Activated CD8-positive, alpha-beta T cell treated with anti-CD3 and anti-CD28 coated beads, Interleukin-2, amount 10 ng/mL, durations not matched to agents 7 days and 5 days (primary cell): ENCODE data around the gene FLG2. TPM values are rescaled to one million over a fixed set of nuclear protein-coding genes. Genes with fewer than 3 reads are reported as not detected.
A peak's percentile ranks its signal among the peaks of the same experiment; 100 is the strongest.
"Not testable (repeated sequence)": the region's sequence is repeated elsewhere in the genome, so short reads cannot be mapped to it uniquely, and the experiment has no call there.

ENCODE experiments used
- ATAC-seq: fragments of 150-1000 bp; cut with Tn5 transposase; one replicate; pipeline ENCODE4 v1.10.0; 2021; ENCODE audit warnings: moderate library complexity
- CTCF ChIA-PET: fragments of 350-600 bp; sonication (Branson Sonifier 250); formaldehyde crosslinking; loops from one replicate; lab custom pipeline; 2021; ENCODE audit warnings: antibody characterized with exemption; lab: Charles Lee
- POLR2A ChIA-PET: fragments of 350-600 bp; sonication (Branson Sonifier 250); formaldehyde crosslinking; loops from one replicate; lab custom pipeline; 2021; ENCODE audit warnings: antibody characterized with exemption; lab: Charles Lee
- DNase-seq: peaks from one replicate; pipeline ENCODE4 v3.0.0-alpha.2; 2020
- H3K27ac Mint-ChIP-seq: one replicate; pipeline ENCODE4 v1.8.0; 2021; ENCODE audit warnings: mild to moderate bottlenecking, mixed read lengths
- H3K27me3 Mint-ChIP-seq: one replicate; pipeline ENCODE4 v1.8.0; 2021; ENCODE audit warnings: low read depth, mixed read lengths
- H3K36me3 Mint-ChIP-seq: one replicate; pipeline ENCODE4 v1.8.0; 2021; ENCODE audit warnings: low read depth, mixed read lengths
- H3K4me1 Mint-ChIP-seq: one replicate; pipeline ENCODE4 v1.8.0; 2021; ENCODE audit warnings: low read depth, mixed read lengths
- H3K4me3 Mint-ChIP-seq: one replicate; pipeline ENCODE4 v1.8.0; 2021; ENCODE audit warnings: mild to moderate bottlenecking, mixed read lengths
- H3K9me3 Mint-ChIP-seq: one replicate; pipeline ENCODE4 v1.8.0; 2022; ENCODE audit warnings: mixed read lengths; ENCODE audit not compliant: insufficient read depth
- total RNA-seq, 2 experiments: library from RNA; stranded (reverse); gene quantifications; one replicate each; pipeline ENCODE4 v1.2.3, GENCODE V29; 2021

FLG2 gene
- total RNA-seq, 2 experiments from 2014 or later: not detected

GRCh38 chr1:152356736-152357135 lies 3.1 kb downstream of the FLG2 start:
- DNase-seq (no peak), ATAC-seq (no peak)
- Mint-ChIP-seq H3K27ac (no peak overlapping the region), H3K9me3 (no peaks in the 10 kb centered on the region), H3K36me3 (no peaks in the 10 kb centered on the region), H3K4me3 (no peak overlapping the region), H3K4me1 (no peaks in the 10 kb centered on the region), H3K27me3 (no peaks in the 10 kb centered on the region)
- ChIA-PET CTCF (interaction anchor here (1.4 to 1.6 kb wide), 2 partner anchors 8 to 84 kb away, joined by 3 to 5 read pairs; no protein-coding TSS in a partner anchor), POLR2A (no interaction called here)

- no peak for ATAC-seq
- CTCF ChIA-PET: no interaction called here
- no peak overlapping the region for H3K27ac Mint-ChIP-seq
These were observed 10.2 kb downstream of the FLG2 start for GRCh38 chr1:152349611-152350010.

GRCh38 chr1:152348447-152348846 lies 11.4 kb downstream of the FLG2 start:
- Mint-ChIP-seq H3K4me3 (no peak overlapping the region), H3K27me3 (peaks cover 19% of the 10 kb centered on the region), H3K27ac (no peak overlapping the region), H3K9me3 (no peaks in the 10 kb centered on the region), H3K36me3 (no peaks in the 10 kb centered on the region), H3K4me1 (no peaks in the 10 kb centered on the region)
- POLR2A ChIA-PET: no interaction called here
- no peak for ATAC-seq
- no peak for DNase-seq
- CTCF ChIA-PET: interaction anchor here (0.6 to 2.7 kb wide), 13 partner anchors 8 to 162 kb away, joined by 3 to 68 read pairs (median 6); partner anchors contain the start of genes FLG and FLG2

More at GRCh38 chr1:152349611-152350010, 10.2 kb downstream of the FLG2 start:
- H3K36me3 Mint-ChIP-seq: no peaks in the 10 kb centered on the region
- POLR2A ChIA-PET: no interaction called here
- no peaks in the 10 kb centered on the region for H3K4me1 Mint-ChIP-seq
- no peak for DNase-seq
- H3K27me3 Mint-ChIP-seq: peaks cover 12% of the 10 kb centered on the region
- H3K9me3 Mint-ChIP-seq: no peaks in the 10 kb centered on the region
- no peak overlapping the region for H3K4me3 Mint-ChIP-seq

DNA sequence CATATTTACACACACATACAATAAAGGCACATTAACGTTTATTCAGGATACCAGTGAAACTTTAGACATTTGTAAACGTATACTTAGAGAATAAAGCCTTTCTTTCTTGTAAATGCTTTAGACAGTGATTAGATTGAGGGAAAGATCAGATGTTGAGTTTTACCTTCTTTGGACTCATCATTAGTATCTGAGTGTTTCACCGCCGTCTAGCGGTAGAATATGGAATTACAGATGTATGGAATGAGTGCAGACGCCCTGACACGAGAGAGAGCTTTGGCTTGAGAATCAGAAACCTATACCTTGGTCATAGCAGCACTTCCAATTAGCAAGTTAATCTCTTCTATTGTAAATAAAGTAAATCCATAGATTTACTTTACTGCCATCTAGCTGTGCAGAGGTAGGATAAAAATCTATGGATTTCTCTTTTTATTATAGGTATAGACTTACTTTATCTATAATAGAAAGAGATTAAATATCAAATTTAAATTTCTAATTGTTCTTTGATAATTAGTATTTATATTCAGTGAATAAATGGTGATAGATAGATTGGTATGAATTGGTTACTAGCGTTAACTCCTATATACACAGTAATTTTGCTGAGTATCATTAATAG lies 12.6 kb downstream of the FLG2 start:
- no peaks in the 10 kb centered on the region for H3K36me3 Mint-ChIP-seq
- no peaks in the 10 kb centered on the region for H3K4me1 Mint-ChIP-seq
- DNase-seq: peak; percentile 69
- H3K27me3 Mint-ChIP-seq: peaks cover 22% of the 10 kb centered on the region
- ChIA-PET CTCF (interaction anchor here (0.6 to 2.7 kb wide), 28 partner anchors 10 to 299 kb away, joined by 3 to 68 read pairs (median 4); partner anchors contain the start of genes FLG and FLG2), POLR2A (no interaction called here)
- no peaks in the 10 kb centered on the region for H3K9me3 Mint-ChIP-seq
- peak; percentile 60 for ATAC-seq
- no peak overlapping the region for H3K4me3 Mint-ChIP-seq
- no peak overlapping the region for H3K27ac Mint-ChIP-seq

GRCh38 chr1:152344438-152344837 lies 15.4 kb downstream of the FLG2 start:
- POLR2A ChIA-PET: no interaction called here
- H3K9me3 Mint-ChIP-seq: no peaks in the 10 kb centered on the region
- no peak for ATAC-seq

DNA sequence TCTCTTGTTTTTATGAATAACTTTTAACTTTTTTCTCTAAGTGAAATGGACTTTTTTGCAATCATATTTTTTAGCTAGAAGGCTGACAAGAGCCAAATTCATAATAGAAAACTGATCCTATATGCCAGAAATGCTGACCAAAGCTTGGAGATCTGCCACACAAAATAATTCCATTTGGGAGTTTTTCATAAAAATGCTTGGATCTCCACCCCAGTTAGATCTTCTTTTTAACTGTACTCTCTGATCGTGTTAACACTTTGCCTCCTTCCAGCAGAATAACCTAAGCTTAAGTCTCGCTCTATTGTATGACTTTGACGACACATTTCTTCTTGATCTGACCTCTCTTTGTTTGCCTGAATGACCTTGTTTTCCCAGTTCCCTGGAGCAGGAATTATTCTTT lies 16.8 kb downstream of the FLG2 start:
- ChIA-PET POLR2A (no interaction called here), CTCF (interaction anchor here (1.4 to 1.5 kb wide), 2 partner anchors 116 to 154 kb away, joined by 3 to 7 read pairs; no protein-coding TSS in a partner anchor)
- no peaks in the 10 kb centered on the region for H3K36me3 Mint-ChIP-seq
- H3K4me3 Mint-ChIP-seq: no peak overlapping the region
- no peak overlapping the region for H3K27ac Mint-ChIP-seq
- ATAC-seq (no peak), DNase-seq (no peak)
- peaks cover 31% of the 10 kb centered on the region for H3K27me3 Mint-ChIP-seq
- no peaks in the 10 kb centered on the region for H3K4me1 Mint-ChIP-seq
- no peaks in the 10 kb centered on the region for H3K9me3 Mint-ChIP-seq

More at GRCh38 chr1:152344438-152344837, 15.4 kb downstream of the FLG2 start:
- no peak for DNase-seq
- CTCF ChIA-PET: interaction anchor here (1.6 kb wide), 1 partner anchor 114 kb away, joined by 10 read pairs; no protein-coding TSS in a partner anchor
- Mint-ChIP-seq H3K36me3 (no peaks in the 10 kb centered on the region), H3K4me3 (no peak overlapping the region), H3K4me1 (no peaks in the 10 kb centered on the region), H3K27ac (no peak overlapping the region), H3K27me3 (peaks cover 28% of the 10 kb centered on the region)

DNA sequence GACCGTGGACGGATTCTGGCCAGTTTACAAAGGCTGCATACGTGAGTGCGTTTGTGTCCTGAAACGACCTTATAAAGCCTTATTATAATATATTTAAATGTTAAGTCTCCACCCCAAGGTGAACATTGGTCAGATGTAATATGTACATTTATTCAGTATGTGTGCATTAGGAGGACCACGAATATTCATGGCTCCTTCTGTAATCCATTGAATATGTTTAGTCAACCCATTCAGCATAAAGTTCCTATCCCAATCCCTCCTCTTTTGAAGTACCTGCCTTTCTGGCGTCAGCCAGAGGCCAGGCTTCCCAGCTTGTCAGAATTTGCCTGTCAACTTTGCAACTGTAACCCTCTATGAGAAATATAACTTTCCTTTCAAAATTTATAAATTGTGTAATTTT lies 24.4 kb downstream of the FLG2 start:
- Mint-ChIP-seq H3K9me3 (no peaks in the 10 kb centered on the region), H3K36me3 (no peaks in the 10 kb centered on the region), H3K27me3 (peaks cover 19% of the 10 kb centered on the region), H3K27ac (no peak overlapping the region), H3K4me1 (no peaks in the 10 kb centered on the region), H3K4me3 (no peak overlapping the region)
- DNase-seq (no peak), ATAC-seq (no peak)
- ChIA-PET POLR2A (no interaction called here), CTCF (interaction anchor here (1.1 kb wide), 1 partner anchor 13 kb away, joined by 3 read pairs; no protein-coding TSS in a partner anchor)

GRCh38 chr1:152328801-152329391 lies 30.9 kb downstream of the FLG2 start:
- CTCF ChIA-PET: interaction anchor here (2.1 kb wide), 1 partner anchor 19 kb away, joined by 6 read pairs; no protein-coding TSS in a partner anchor
- H3K27ac Mint-ChIP-seq: no peak overlapping the region

GRCh38 chr1:152325111-152325510 lies 34.7 kb downstream of the FLG2 start, which contains the start of gene FLG:
FLG (minus strand) TSS chr1:152325239; CDS start chr1:152315456, 9,783 bp downstream.
- Mint-ChIP-seq H3K27me3 (peaks cover 4% of the 10 kb centered on the region), H3K4me1 (no peaks in the 10 kb centered on the region), H3K9me3 (no peaks in the 10 kb centered on the region), H3K4me3 (no peak within 1 kb of the TSS), H3K36me3 (no peaks in the 10 kb centered on the region), H3K27ac (no peak within 1 kb of the TSS)
- ATAC-seq (no peak), DNase-seq (no peak)
- ChIA-PET CTCF (interaction anchor here (1.1 kb wide), 1 partner anchor 23 kb away, joined by 4 read pairs; no protein-coding TSS in a partner anchor), POLR2A (no interaction called here)

More at GRCh38 chr1:152328801-152329391, 30.9 kb downstream of the FLG2 start:
- no peak for DNase-seq
- H3K9me3 Mint-ChIP-seq: no peaks in the 10 kb centered on the region
- H3K4me1 Mint-ChIP-seq: no peaks in the 10 kb centered on the region
- no peak overlapping the region for H3K4me3 Mint-ChIP-seq
- no peak for ATAC-seq
- POLR2A ChIA-PET: no interaction called here
- H3K36me3 Mint-ChIP-seq: no peaks in the 10 kb centered on the region
- H3K27me3 Mint-ChIP-seq: peaks cover 6% of the 10 kb centered on the region

- ATAC-seq: no peak
- Mint-ChIP-seq H3K4me3 (no peak overlapping the region), H3K27me3 (no peaks in the 10 kb centered on the region), H3K27ac (no peak overlapping the region), H3K9me3 (no peaks in the 10 kb centered on the region), H3K36me3 (no peaks in the 10 kb centered on the region), H3K4me1 (no peaks in the 10 kb centered on the region)
- no peak for DNase-seq
- POLR2A ChIA-PET: no interaction called here
- CTCF ChIA-PET: no interaction called here
These were observed 45.8 kb downstream of the FLG2 start for GRCh38 chr1:152313970-152314369.

- no peaks in the 10 kb centered on the region for H3K27me3 Mint-ChIP-seq
- no peak overlapping the region for H3K4me3 Mint-ChIP-seq
- no peaks in the 10 kb centered on the region for H3K36me3 Mint-ChIP-seq
- H3K9me3 Mint-ChIP-seq: no peaks in the 10 kb centered on the region
- H3K27ac Mint-ChIP-seq: no peak overlapping the region
- ATAC-seq (no peak), DNase-seq (no peak)
- ChIA-PET POLR2A (no interaction called here), CTCF (no interaction called here)
- H3K4me1 Mint-ChIP-seq: no peaks in the 10 kb centered on the region
These were observed 46.4 kb downstream of the FLG2 start for GRCh38 chr1:152313319-152313801.

- ATAC-seq, CTCF ChIA-PET, H3K27ac Mint-ChIP-seq, DNase-seq, H3K4me3 Mint-ChIP-seq, H3K27me3 Mint-ChIP-seq, H3K36me3 Mint-ChIP-seq, H3K9me3 Mint-ChIP-seq, POLR2A ChIA-PET, H3K4me1 Mint-ChIP-seq: not testable (repeated sequence)
These were observed 47.6 kb downstream of the FLG2 start for GRCh38 chr1:152312169-152312568.
